Dedifferentiated amniotic fluid mesenchymal stem cell (primary cell): ENCODE measurements around the gene UIMC1.
"Not testable (repeated sequence)": the region's sequence is repeated elsewhere in the genome, so short reads cannot be mapped to it uniquely, and the experiment has no call there.

Experiments used
- DNase-seq: peaks from one replicate; pipeline ENCODE4 v3.0.0-alpha.2; 2016; ENCODE audit errors: extremely low spot score

Gene UIMC1

GRCh38 chr5:177005619-177006264 lies 837 bp downstream of the UIMC1 start:
- peak; percentile 46 for DNase-seq

- no peak for DNase-seq
These were observed 1.6 kb downstream of the UIMC1 start for GRCh38 chr5:177004961-177005360.

GRCh38 chr5:177003649-177004048 lies 2.9 kb downstream of the UIMC1 start:
- no peak for DNase-seq

- DNase-seq: not testable (repeated sequence)
These were observed 7.1 kb downstream of the UIMC1 start for GRCh38 chr5:176999526-176999925.

- DNase-seq: no peak
These were observed 7.8 kb downstream of the UIMC1 start for GRCh38 chr5:176998828-176999227.

GRCh38 chr5:176996780-176997179 lies 9.8 kb downstream of the UIMC1 start:
- DNase-seq: no peak

- DNase-seq: no peak
These were observed 10.4 kb downstream of the UIMC1 start for GRCh38 chr5:176995896-176996767.

GRCh38 chr5:176995122-176995490 lies 11.5 kb downstream of the UIMC1 start:
- no peak for DNase-seq

GRCh38 chr5:176994460-176995121 lies 12.0 kb downstream of the UIMC1 start:
- DNase-seq: no peak

- DNase-seq: not testable (repeated sequence)
These were observed 13.5 kb downstream of the UIMC1 start for GRCh38 chr5:176993081-176993480.

GRCh38 chr5:176987583-176987982 lies 19.0 kb downstream of the UIMC1 start:
- DNase-seq: no peak

GRCh38 chr5:176986280-176986679 lies 20.3 kb downstream of the UIMC1 start:
- no peak for DNase-seq

- no peak for DNase-seq
These were observed 21.1 kb downstream of the UIMC1 start for GRCh38 chr5:176985516-176985915.

- DNase-seq: not testable (repeated sequence)
These were observed 22.4 kb downstream of the UIMC1 start for GRCh38 chr5:176984176-176984575.

GRCh38 chr5:176983593-176983992 lies 23.0 kb downstream of the UIMC1 start:
- not testable (repeated sequence) for DNase-seq

GRCh38 chr5:176983112-176983511 lies 23.5 kb downstream of the UIMC1 start:
- not testable (repeated sequence) for DNase-seq

GRCh38 chr5:176980818-176981217 lies 25.8 kb downstream of the UIMC1 start:
- DNase-seq: no peak

- no peak for DNase-seq
These were observed 26.9 kb downstream of the UIMC1 start for GRCh38 chr5:176979669-176980068.

GRCh38 chr5:176965633-176966032 lies 40.9 kb downstream of the UIMC1 start:
- DNase-seq: no peak

GRCh38 chr5:176959051-176959450 lies 47.5 kb downstream of the UIMC1 start:
- DNase-seq: no peak

GRCh38 chr5:176956756-176957155 lies 49.8 kb downstream of the UIMC1 start:
- DNase-seq: no peak

- DNase-seq: no peak
These were observed 50.7 kb downstream of the UIMC1 start for GRCh38 chr5:176955895-176956294.

GRCh38 chr5:176954050-176954449 lies 52.5 kb downstream of the UIMC1 start:
- DNase-seq: no peak
